Tibial nerve (tissue), 4 donors: ENCODE results near the gene STOM.

ENCODE experiments used
- CTCF ChIP-seq, 5 experiments: fragments of 200-600 bp in 3 of 5; fragments of 450-650 bp in 2 of 5; sonication (generic) in 3 of 5; IDR thresholded peaks; one replicate each; pipeline ENCODE4 v1.5.1; 2016 to 2019; ENCODE audit warnings: antibody characterized with exemption in 5 of 5, mild to moderate bottlenecking in 3 of 5, moderate library complexity in 2 of 5
- EP300 ChIP-seq, 2 donors: sonication (generic); formaldehyde crosslinking; IDR thresholded peaks; one replicate each; pipeline ENCODE4 v1.6.1; 2017; ENCODE audit warnings: antibody characterized with exemption in 2 of 2, mild to moderate bottlenecking in 1 of 2
- POLR2A ChIP-seq, 2 donors: fragments of 450-650 bp; IDR thresholded peaks; one replicate each; pipeline ENCODE4 v1.6.1; 2017; ENCODE audit warnings: antibody characterized with exemption in 2 of 2, mild to moderate bottlenecking in 2 of 2, moderate library complexity in 2 of 2

GRCh38 chr9:121325387-121325786 is 44.7 kb downstream of the STOM start:
- TF ChIP-seq EP300 (IDR thresholded peaks at IDR 0.05) (no peak), CTCF (IDR thresholded peaks at IDR 0.05) (no peak), POLR2A (IDR thresholded peaks at IDR 0.05) (no peak)
